HepG2 (cell line): ENCODE measurements around the gene RIPOR1. TPM values are rescaled to one million over a fixed set of nuclear protein-coding genes. Genes with fewer than 3 reads are reported as not detected.

Experiments used
- ARID2 ChIP-seq: sonication (generic); formaldehyde crosslinking; IDR thresholded peaks from 2 replicates; pipeline ENCODE4 v1.8.1; 2022; ENCODE audit warnings: mild to moderate bottlenecking, missing genetic modification reagents, borderline replicate concordance
- CHD2 ChIP-seq: IDR thresholded peaks from 2 replicates; pipeline ENCODE4 v1.6.1; 2011; ENCODE audit warnings: low read depth, low read length, improper control_type of control experiment
- GLMP ChIP-seq: sonication (generic); formaldehyde crosslinking; IDR thresholded peaks from 2 replicates; pipeline ENCODE4 v1.9.0; 2021; ENCODE audit warnings: missing genetic modification reagents, mild to moderate bottlenecking, borderline replicate concordance
- HES4 ChIP-seq: sonication (generic); formaldehyde crosslinking; IDR thresholded peaks from 2 replicates; pipeline ENCODE4 v1.9.0; 2021; ENCODE audit warnings: mild to moderate bottlenecking, missing genetic modification reagents, borderline replicate concordance
- HNF4G ChIP-seq, 2 experiments: sonication (generic) in 1 of 2; formaldehyde crosslinking in 1 of 2; IDR thresholded peaks; 2 replicates each; pipeline versions ENCODE4 v1.4.0 to v1.6.1; 2011 to 2020; ENCODE audit warnings: borderline replicate concordance in 2 of 2, low read depth in 2 of 2, mild to moderate bottlenecking in 2 of 2, low read length in 1 of 2, missing genetic modification reagents in 1 of 2, moderate library complexity in 1 of 2
- MEF2D ChIP-seq: sonication (generic); formaldehyde crosslinking; IDR thresholded peaks from 2 replicates; pipeline ENCODE4 v1.5.1; 2020; ENCODE audit warnings: mild to moderate bottlenecking, missing genetic modification reagents
- PATZ1 ChIP-seq: sonication (generic); formaldehyde crosslinking; IDR thresholded peaks from 2 replicates; pipeline ENCODE4 v1.4.0; 2020; ENCODE audit warnings: missing genetic modification reagents
- SOX5 ChIP-seq: IDR thresholded peaks from 2 replicates; pipeline ENCODE4 v1.6.1; 2016; ENCODE audit warnings: borderline replicate concordance
- ZBTB1 ChIP-seq: sonication (generic); formaldehyde crosslinking; IDR thresholded peaks from 2 replicates; pipeline ENCODE4 v1.4.0; 2020; ENCODE audit warnings: missing genetic modification reagents, borderline replicate concordance
- ZBTB25 ChIP-seq: IDR thresholded peaks from 2 replicates; pipeline ENCODE4 v1.6.1; 2018; ENCODE audit warnings: missing genetic modification reagents
- ZKSCAN1 ChIP-seq: fragments of 150-350 bp; IDR thresholded peaks from 2 replicates; pipeline ENCODE4 v1.6.1; 2014; ENCODE audit warnings: low read length
- ZKSCAN5 ChIP-seq: sonication (generic); formaldehyde crosslinking; IDR thresholded peaks from 2 replicates; pipeline ENCODE4 v1.5.1; 2020; ENCODE audit warnings: mild to moderate bottlenecking, missing genetic modification reagents
- ZNF281 ChIP-seq: sonication (generic); formaldehyde crosslinking; IDR thresholded peaks from 2 replicates; pipeline ENCODE4 v1.4.0; 2020; ENCODE audit warnings: missing genetic modification reagents, borderline replicate concordance
- ZNF331 ChIP-seq: sonication (generic); formaldehyde crosslinking; IDR thresholded peaks from 2 replicates; pipeline ENCODE4 v1.4.0; 2020; ENCODE audit warnings: missing genetic modification reagents
- ZNF335 ChIP-seq: sonication (generic); formaldehyde crosslinking; IDR thresholded peaks from 2 replicates; pipeline ENCODE4 v1.4.0; 2020; ENCODE audit warnings: missing genetic modification reagents
- ZNF44 ChIP-seq: sonication (generic); formaldehyde crosslinking; IDR thresholded peaks from 2 replicates; pipeline ENCODE4 v1.5.1; 2020; ENCODE audit warnings: mild to moderate bottlenecking, missing genetic modification reagents
- ZNF484 ChIP-seq: sonication (generic); formaldehyde crosslinking; IDR thresholded peaks from 2 replicates; pipeline ENCODE4 v1.5.1; 2020; ENCODE audit warnings: mild to moderate bottlenecking, low read depth, missing genetic modification reagents, borderline replicate concordance
- ZNF605 ChIP-seq: sonication (generic); formaldehyde crosslinking; IDR thresholded peaks from 2 replicates; pipeline ENCODE4 v1.8.0; 2022; ENCODE audit warnings: mild to moderate bottlenecking, missing genetic modification reagents
- ZNF704 ChIP-seq: sonication (generic); formaldehyde crosslinking; IDR thresholded peaks from 2 replicates; pipeline ENCODE4 v1.8.1; 2023; ENCODE audit warnings: mild to moderate bottlenecking, inconsistent platforms, moderate library complexity, missing genetic modification reagents, borderline replicate concordance
- polyA plus RNA-seq, 8 experiments: library from polyadenylated mRNA; depleted of rRNA in 3 of 8; stranded (reverse) in 7 of 8; unstranded in 1 of 8; fragments of >200 nt; fragmentation: Illumina TruSeq in 4 of 8; extraction: Trizol in 4 of 8; gene quantifications; 2 replicates each; pipeline versions ENCODE4 v1.2.1 to v1.2.3, GENCODE V29; 2011 to 2016; ENCODE audit warnings: low read depth in 4 of 8, missing spikeins in 1 of 8, mixed read lengths in 1 of 8; ENCODE audit not compliant: insufficient read depth in 1 of 8
- total RNA-seq, 5 experiments: library from RNA; depleted of rRNA; stranded (reverse); fragments of >200 nt; fragmentation: Illumina TruSeq; extraction: Trizol; gene quantifications; 2 replicates each; pipeline ENCODE4 v1.2.3, GENCODE V29; 2016; ENCODE audit warnings: low read depth in 1 of 5

RIPOR1 gene
- total and polyA plus RNA-seq, 2 of the 13 experiments (the other 11 are each of a cell fraction or from before 2014, with no cell fraction given): 4.6 to 8.1 TPM

GRCh38 chr16:67481561-67482232 lies 46.9 kb upstream of the RIPOR1 start (continued):
- peak; percentile 80; the same call in 1 of the 2 replicates for TF ChIP-seq HNF4G (IDR thresholded peaks at IDR 0.05; ENCODE audit: borderline replicate concordance, low read depth, low read length)
- TF ChIP-seq HNF4G (CRISPR knock-in tag; IDR thresholded peaks at IDR 0.05; ENCODE audit: borderline replicate concordance, low read depth): no peak
- TF ChIP-seq ARID2 (CRISPR knock-in tag): 0 out of 2 replicates have a peak, but pooled peaks have one; percentile 4
- TF ChIP-seq SOX5 (CRISPR knock-in tag): 0 out of 2 replicates have a peak, but pooled peaks have one; percentile 12
- TF ChIP-seq ZNF44 (CRISPR knock-in tag): 0 out of 2 replicates have a peak, but pooled peaks have one; percentile 37
- TF ChIP-seq GLMP (CRISPR knock-in tag): no peak
- TF ChIP-seq ZNF605: peak; percentile 50
- 0 out of 2 replicates have a peak, but pooled peaks have one; percentile 38 for TF ChIP-seq PATZ1 (CRISPR knock-in tag)
- TF ChIP-seq HES4 (CRISPR knock-in tag): no peak
- no peak for TF ChIP-seq ZKSCAN5 (CRISPR knock-in tag)
- TF ChIP-seq ZBTB1: no peak
- TF ChIP-seq CHD2: no peak
- TF ChIP-seq MEF2D (CRISPR knock-in tag): peak; percentile 78
- TF ChIP-seq ZBTB25 (CRISPR knock-in tag): no peak
- TF ChIP-seq ZNF281 (CRISPR knock-in tag): peak; percentile 71; the same call in 1 of the 2 replicates
- TF ChIP-seq ZNF704 (CRISPR knock-in tag): peak; percentile 14; the same call in 1 of the 2 replicates
- TF ChIP-seq ZKSCAN1: peak; percentile 3; the same call in 1 of the 2 replicates
- 0 out of 2 replicates have a peak, but pooled peaks have one; percentile 19 for TF ChIP-seq ZNF331
- no peak for TF ChIP-seq ZNF484 (CRISPR knock-in tag)
- no peak for TF ChIP-seq ZNF335 (CRISPR knock-in tag)
